ENCODE data around the gene DHX8.

The DHX8 gene

GRCh38 chr17:43547189-43547550 is 63.4 kb downstream of the DHX8 start:
- no peaks in the 10 kb centered on the region for H3K36me3 ChIP-seq (ENCODE audit: low read depth)
- no peaks in the 10 kb centered on the region for H3K9me3 ChIP-seq (ENCODE audit: severe bottlenecking)
- H3K27me3 ChIP-seq (ENCODE audit: insufficient read depth, poor library complexity, severe bottlenecking) = no peaks in the 10 kb centered on the region
- TF ChIP-seq, protein P1, sequence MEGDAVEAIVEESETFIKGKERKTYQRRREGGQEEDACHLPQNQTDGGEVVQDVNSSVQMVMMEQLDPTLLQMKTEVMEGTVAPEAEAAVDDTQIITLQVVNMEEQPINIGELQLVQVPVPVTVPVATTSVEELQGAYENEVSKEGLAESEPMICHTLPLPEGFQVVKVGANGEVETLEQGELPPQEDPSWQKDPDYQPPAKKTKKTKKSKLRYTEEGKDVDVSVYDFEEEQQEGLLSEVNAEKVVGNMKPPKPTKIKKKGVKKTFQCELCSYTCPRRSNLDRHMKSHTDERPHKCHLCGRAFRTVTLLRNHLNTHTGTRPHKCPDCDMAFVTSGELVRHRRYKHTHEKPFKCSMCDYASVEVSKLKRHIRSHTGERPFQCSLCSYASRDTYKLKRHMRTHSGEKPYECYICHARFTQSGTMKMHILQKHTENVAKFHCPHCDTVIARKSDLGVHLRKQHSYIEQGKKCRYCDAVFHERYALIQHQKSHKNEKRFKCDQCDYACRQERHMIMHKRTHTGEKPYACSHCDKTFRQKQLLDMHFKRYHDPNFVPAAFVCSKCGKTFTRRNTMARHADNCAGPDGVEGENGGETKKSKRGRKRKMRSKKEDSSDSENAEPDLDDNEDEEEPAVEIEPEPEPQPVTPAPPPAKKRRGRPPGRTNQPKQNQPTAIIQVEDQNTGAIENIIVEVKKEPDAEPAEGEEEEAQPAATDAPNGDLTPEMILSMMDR (IDR thresholded peaks at IDR 0.05; ENCODE audit: poor library complexity, severe bottlenecking) = no peak
- DNase-seq (ENCODE audit: low spot score) (no peak), ATAC-seq (ENCODE audit: low read depth) (no peak)
- H3K4me1 ChIP-seq (ENCODE audit: insufficient read depth, poor library complexity, severe bottlenecking) = peaks cover 24% of the 10 kb centered on the region
- peak overlapping the region; percentile 85 for H3K27ac ChIP-seq (ENCODE audit: poor library complexity, severe bottlenecking)
- H3K4me3 ChIP-seq (ENCODE audit: severe bottlenecking) = no peak overlapping the region

DNA sequence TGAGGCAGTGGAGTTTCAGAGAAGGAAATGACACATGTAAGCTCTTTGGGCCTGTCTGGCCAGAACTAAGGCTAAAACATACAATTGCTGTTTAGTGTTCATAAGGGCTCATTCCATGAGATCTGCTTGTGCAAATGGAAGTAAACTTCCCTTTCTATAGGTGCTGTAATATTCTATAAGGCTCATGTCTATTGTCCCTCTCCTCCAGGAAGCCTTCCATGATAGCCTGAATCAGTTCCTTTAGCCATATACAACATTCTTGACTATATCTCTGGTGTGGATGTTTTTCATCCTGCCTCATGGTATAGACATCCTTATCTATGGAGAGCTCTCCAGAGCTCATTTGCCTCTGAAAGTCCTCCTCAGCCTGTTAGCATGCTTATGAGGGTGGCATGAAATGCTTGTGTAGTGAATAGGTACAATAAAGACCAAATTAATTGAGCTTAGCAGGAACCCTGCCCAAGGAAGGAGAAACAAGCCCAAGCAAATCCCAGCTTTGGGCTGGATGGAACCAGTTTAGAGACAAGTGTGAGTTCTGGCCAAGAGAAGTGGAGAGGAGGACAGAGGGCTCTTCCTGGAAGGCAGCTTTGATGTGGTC is 64.0 kb downstream of the DHX8 start:
- H3K4me1 ChIP-seq (ENCODE audit: insufficient read depth, poor library complexity, severe bottlenecking) = peaks cover 24% of the 10 kb centered on the region
- no peak overlapping the region for H3K4me3 ChIP-seq (ENCODE audit: severe bottlenecking)
- ATAC-seq (ENCODE audit: low read depth) (no peak), DNase-seq (ENCODE audit: low spot score) (no peak)
- TF ChIP-seq, protein P1 (IDR thresholded peaks at IDR 0.05; ENCODE audit: poor library complexity, severe bottlenecking) = no peak
- H3K27me3 ChIP-seq (ENCODE audit: insufficient read depth, poor library complexity, severe bottlenecking) = no peaks in the 10 kb centered on the region
- H3K9me3 ChIP-seq (ENCODE audit: severe bottlenecking) = no peaks in the 10 kb centered on the region
- no peak overlapping the region for H3K27ac ChIP-seq (ENCODE audit: poor library complexity, severe bottlenecking)
- no peaks in the 10 kb centered on the region for H3K36me3 ChIP-seq (ENCODE audit: low read depth)

- H3K27me3 ChIP-seq (ENCODE audit: insufficient read depth, poor library complexity, severe bottlenecking) = no peaks in the 10 kb centered on the region
- TF ChIP-seq, protein P1 (IDR thresholded peaks at IDR 0.05; ENCODE audit: poor library complexity, severe bottlenecking) = no peak
- no peak overlapping the region for H3K27ac ChIP-seq (ENCODE audit: poor library complexity, severe bottlenecking)
- no peaks in the 10 kb centered on the region for H3K36me3 ChIP-seq (ENCODE audit: low read depth)
- DNase-seq (ENCODE audit: low spot score) (no peak), ATAC-seq (ENCODE audit: low read depth) (no peak)
- H3K9me3 ChIP-seq (ENCODE audit: severe bottlenecking) = no peaks in the 10 kb centered on the region
- H3K4me1 ChIP-seq (ENCODE audit: insufficient read depth, poor library complexity, severe bottlenecking) = peaks cover 18% of the 10 kb centered on the region
- no peak overlapping the region for H3K4me3 ChIP-seq (ENCODE audit: severe bottlenecking)
These were observed 65.1 kb downstream of the DHX8 start for GRCh38 chr17:43548689-43549379.

DNA sequence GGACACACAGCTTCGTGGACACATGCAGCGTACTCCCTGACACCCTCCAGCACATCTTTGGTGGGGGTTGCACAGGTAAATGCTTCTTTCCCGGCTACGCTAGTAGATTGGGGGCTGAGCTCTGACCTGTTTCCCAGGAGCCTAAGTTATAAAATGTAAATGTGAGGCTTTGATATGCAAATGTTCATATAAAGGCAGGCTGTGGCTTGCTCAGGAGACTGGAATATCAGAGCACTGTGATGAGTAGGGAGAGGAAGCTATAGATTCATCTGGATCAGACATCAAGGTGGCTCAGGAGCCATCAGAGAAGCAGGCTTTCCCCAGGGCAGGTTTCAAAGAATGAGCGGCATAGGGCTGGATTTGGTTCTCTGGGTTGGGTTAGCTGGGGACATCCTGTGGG is 65.7 kb downstream of the DHX8 start:
- Histone ChIP-seq H3K27ac (ENCODE audit: poor library complexity, severe bottlenecking) (no peak overlapping the region), H3K36me3 (ENCODE audit: low read depth) (no peaks in the 10 kb centered on the region), H3K4me3 (ENCODE audit: severe bottlenecking) (no peak overlapping the region), H3K9me3 (ENCODE audit: severe bottlenecking) (no peaks in the 10 kb centered on the region), H3K4me1 (ENCODE audit: insufficient read depth, poor library complexity, severe bottlenecking) (peaks cover 12% of the 10 kb centered on the region), H3K27me3 (ENCODE audit: insufficient read depth, poor library complexity, severe bottlenecking) (no peaks in the 10 kb centered on the region)
- ATAC-seq (ENCODE audit: low read depth) (no peak), DNase-seq (ENCODE audit: low spot score) (no peak)
- TF ChIP-seq, protein P1 (IDR thresholded peaks at IDR 0.05; ENCODE audit: poor library complexity, severe bottlenecking) = no peak

- no peaks in the 10 kb centered on the region for H3K27me3 ChIP-seq (ENCODE audit: insufficient read depth, poor library complexity, severe bottlenecking)
- DNase-seq (ENCODE audit: low spot score) (no peak), ATAC-seq (ENCODE audit: low read depth) (no peak)
- no peaks in the 10 kb centered on the region for H3K36me3 ChIP-seq (ENCODE audit: low read depth)
- no peak overlapping the region for H3K4me3 ChIP-seq (ENCODE audit: severe bottlenecking)
- H3K27ac ChIP-seq (ENCODE audit: poor library complexity, severe bottlenecking) = no peak overlapping the region
- H3K9me3 ChIP-seq (ENCODE audit: severe bottlenecking) = no peaks in the 10 kb centered on the region
- TF ChIP-seq, protein P1 (IDR thresholded peaks at IDR 0.05; ENCODE audit: poor library complexity, severe bottlenecking) = no peak
- H3K4me1 ChIP-seq (ENCODE audit: insufficient read depth, poor library complexity, severe bottlenecking) = peaks cover 12% of the 10 kb centered on the region
These were observed 67.0 kb downstream of the DHX8 start for GRCh38 chr17:43550754-43551153.
